NCI-H748 treated with DMSO at 0.1 percent for 48 hours (cell line): ENCODE results near the gene AHRR.
"Not testable (repeated sequence)": the region's sequence is repeated elsewhere in the genome, so short reads cannot be mapped to it uniquely, and the experiment has no call there.

Experiments used
- DNase-seq: peaks from one replicate; lab custom pipeline; 2025; lab: John Stamatoyannopoulos, UW

Gene AHRR

GRCh38 chr5:475704-476101 lies 154.2 kb downstream of the AHRR start:
- no peak for DNase-seq

DNA sequence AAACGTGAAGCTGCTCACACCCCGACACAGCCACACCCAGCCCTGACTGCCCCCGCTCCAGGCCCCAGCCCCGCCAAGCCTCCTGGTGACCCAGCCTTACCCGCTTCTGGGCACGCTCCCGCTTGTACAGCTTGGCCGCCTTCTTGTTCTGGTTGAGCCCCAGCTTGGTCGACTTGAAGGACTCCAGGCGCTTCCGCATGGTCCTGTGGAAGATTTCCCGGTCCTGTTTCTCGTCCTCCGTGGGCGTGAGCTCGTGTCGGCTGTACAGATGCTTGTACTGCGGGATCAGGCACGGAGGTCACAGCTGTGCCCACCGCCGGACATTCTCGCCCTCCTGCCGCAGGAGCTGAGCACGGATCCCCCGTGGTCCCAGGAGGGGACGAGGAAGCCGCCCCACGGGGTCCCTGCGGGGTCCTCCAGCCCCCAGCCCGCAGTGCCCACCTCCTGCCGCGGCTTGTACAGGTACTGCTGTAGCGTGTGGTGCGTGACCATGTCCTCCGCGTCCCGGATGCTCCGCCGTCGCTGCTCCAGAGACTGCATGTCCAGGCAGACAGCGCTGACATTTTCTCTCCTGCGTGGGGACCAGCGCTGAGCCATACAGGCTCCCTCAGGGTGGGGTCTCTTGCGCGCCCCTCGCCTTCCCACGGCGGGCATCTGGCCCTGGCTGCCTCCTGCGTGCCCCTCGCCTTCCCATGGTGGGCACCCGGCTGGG lies 154.7 kb downstream of the AHRR start:
- no peak for DNase-seq

DNA sequence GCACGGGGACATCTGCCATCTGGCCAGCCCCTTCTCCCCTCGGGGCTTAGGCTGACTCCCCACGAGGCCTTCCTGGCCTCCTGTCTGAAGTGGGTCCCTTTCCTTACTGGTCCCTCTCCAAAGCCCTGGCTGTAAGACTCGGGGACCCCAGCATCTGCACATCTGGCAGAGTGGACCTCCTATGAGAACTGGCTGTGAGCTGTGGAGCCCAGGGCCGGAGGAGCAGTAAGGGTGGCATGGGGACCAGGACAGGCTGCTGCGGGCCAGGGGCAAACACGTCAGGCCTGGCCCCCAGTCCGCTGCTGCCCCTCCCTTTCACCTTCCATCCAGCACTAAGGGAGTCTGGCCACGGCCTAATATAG lies 155.3 kb downstream of the AHRR start:
- no peak for DNase-seq

DNA sequence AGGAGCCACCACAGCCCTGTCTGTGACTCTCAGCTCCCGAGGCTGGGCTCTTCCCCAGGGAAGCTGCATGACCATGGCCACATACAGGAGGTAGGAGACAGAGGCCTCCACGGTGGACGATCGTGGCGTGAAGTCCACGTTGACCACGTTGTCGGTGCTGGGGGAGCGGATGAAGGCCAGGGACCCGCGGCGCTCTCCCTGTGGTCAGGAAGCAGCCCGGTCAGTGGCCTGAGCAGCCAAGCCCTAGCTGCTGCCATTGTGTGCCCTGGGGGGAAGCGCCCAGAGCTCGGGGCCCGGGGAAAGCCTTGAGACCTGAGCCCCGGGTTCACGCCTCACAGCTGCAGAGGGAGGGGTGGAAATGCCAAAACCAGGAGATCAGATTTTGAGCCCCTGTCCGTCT lies 155.7 kb downstream of the AHRR start:
- no peak for DNase-seq

DNA sequence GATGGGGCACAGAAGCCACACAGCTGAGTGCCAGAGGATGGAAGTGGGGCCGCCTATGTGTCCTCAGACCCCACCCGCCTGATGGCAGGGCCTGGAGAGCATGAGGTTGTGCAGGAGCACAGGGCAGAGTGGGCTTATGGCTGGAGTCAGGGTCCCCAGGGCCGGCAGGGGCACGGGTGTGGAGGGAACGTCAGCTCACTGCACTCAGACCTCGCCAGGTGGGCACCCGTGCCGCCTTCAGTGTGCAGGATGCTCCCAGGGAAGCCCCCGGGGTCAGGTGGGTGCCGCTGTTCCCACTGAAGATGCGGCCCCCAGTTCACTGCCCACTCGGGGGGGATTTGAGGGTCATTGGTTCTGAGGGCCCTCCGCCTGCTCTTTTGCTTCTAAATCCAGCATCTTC lies 156.4 kb downstream of the AHRR start:
- no peak for DNase-seq

DNA sequence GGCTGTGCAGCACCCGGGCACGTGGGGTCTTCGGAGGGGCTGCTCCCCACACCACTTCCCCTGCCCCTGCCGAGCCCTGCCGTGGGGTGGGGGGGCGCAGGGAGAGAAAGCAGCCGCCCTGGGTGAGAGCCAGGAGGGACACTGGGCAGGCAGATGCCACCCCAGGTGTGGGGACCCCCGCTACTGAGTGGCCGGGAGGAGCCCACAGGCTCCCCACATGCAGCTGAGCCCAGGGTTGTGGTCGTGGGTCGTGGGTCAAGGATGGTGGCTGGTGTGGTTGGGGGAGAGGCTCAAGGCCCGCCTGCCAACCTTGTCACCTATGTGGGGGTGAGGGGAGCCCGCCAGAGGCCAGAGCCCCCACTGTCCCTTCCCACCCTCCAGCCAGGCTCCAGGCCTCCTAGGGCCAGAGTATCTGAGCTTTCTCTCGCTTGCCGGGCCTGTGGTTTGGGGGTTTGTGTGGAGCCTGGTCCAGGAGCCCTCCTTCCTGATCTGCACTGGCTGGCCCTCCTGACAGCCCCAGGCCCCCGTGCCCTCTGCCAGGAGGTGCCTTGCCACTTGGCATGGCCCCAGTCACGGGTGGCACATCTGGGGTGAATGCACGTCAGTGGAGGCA lies 157.0 kb downstream of the AHRR start:
- DNase-seq = no peak

- DNase-seq = no peak
These were observed 157.5 kb downstream of the AHRR start for GRCh38 chr5:478982-479535.

GRCh38 chr5:479566-480319 lies 158.2 kb downstream of the AHRR start:
- no peak for DNase-seq

- DNase-seq = no peak
These were observed 159.8 kb downstream of the AHRR start for GRCh38 chr5:481347-481746.

DNA sequence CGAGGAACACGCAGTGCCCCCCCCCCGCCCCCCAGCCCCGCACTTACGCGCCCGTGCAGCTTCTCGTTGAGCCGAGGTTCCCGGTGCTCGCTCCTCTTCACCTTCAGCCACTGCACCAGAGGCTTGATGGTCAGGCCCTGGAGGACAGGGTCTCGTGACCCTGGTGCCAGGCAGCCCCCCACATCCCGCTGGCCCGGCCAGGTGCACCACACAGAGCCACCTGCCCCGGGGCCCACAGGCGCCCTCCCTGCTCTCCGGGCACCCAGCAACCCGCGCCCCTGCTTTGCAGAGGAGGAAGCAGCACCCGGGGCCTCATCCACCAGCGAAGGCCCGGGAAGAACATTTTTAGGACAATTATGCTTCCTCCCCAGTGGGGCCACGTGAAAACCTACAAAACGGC lies 160.5 kb downstream of the AHRR start:
- no peak for DNase-seq

- no peak for DNase-seq
These were observed 161.0 kb downstream of the AHRR start for GRCh38 chr5:482506-482905.

DNA sequence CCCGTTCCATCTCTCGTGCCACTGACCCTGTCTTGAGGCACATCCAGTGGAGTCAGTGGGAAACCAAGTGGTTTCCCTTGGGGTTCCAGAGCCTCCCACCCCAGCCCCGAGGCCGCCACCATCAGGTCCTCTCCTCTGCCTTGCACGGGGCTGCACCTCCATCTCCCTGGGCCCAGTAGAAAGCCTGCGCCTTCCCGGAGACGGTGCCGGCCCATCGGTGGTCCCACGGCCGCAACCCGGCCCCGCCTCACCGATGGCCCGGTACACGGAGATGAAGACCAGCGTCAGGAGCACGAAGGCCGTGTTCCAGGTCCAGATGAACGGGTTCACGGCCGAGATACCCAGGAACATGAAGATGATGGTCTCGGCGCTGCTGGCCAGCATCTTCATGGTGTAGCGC lies 161.5 kb downstream of the AHRR start:
- no peak for DNase-seq

GRCh38 chr5:483434-484140 lies 162.1 kb downstream of the AHRR start:
- no peak for DNase-seq

- DNase-seq = no peak
These were observed 163.0 kb downstream of the AHRR start for GRCh38 chr5:484556-484955.

DNA sequence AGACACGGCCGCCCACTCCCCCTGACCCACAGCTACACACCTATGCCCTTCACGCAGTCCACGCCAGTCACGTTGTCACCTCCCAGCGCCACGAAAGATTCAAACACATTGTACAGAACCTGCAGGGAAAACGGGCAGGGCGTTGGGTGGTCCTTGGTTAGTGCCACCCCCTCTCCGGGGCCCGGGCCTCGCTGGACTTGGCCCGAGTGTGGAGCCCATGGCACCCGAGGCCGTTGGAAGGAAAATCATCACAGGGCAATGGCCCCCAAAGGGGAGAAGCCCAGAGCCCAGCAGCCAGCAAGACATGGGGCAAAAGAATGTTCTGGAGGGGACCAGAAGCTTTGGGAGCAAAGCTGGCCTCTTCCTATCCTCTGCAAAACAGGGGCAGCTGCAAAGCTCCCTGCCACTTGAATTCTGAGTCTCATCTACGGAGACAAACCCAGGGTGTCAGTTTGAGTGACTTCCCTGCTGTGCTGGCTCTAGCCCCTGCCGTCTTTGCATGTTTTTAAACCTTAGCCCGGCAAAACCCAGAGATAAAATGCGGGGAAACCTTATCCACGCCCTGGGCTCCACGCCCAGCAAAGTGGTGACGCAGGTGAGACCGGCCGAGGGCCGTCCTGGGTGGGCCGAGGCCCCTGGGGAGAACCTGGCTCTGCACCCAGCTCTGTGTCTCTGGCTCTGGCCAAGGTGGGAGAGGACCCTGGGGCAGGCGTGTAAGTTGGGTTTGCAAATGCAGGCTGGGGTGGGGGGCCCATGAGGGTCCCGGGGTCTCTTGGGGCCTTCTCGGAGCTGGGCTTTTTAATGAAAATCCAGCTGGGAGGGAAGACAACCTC lies 163.8 kb downstream of the AHRR start:
- no peak for DNase-seq

DNA sequence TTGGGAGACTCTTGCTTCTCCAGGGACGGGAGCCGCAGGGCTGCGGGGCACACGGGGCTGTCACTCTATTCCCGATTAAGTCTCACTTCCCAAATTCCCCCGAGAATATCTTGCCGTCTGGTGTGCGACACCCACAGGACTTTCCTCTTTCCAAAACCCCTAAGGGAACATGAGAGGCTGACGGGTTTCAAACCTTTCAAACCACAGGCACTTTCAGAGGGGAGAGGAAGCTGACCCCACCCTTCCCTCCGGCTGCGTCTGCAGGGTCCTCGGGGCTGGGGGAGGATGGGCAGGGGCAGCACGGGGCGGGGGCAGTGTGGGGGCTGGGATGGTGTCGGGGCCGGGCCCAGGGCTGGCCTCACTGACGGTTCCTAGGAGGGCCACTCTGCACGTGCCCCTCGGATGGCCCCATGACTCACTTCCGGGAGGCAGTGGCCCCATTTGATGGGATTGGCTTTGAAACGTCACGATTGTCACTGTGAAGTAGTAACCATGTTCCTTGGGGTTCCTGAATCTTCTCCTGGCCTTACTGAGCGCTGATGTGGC lies 164.5 kb downstream of the AHRR start:
- DNase-seq = no peak

DNA sequence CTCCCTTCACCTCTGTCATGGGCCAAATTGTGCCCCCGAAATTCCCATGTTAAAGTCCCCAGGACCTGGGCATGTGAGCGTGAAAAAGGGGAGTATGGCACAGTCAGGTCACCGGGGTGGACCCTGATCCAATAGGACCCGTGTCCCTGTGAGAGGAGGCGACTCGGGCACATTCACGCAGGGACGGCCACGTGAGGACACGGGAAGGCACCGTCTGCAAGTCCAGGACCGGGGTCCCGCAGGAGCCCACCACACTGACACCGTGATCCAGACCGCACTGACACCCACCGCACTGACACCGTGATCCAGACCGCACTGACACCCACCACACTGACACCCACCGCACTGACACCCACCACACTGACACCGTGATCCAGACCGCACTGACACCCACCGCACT lies 165.1 kb downstream of the AHRR start:
- DNase-seq = not testable (repeated sequence)
